Renal cortex interstitium (tissue), 11 donors: ENCODE measurements around the gene CIITA. TPM values are rescaled to one million over a fixed set of nuclear protein-coding genes. Genes with fewer than 3 reads are reported as not detected.
"Not testable (repeated sequence)": the region's sequence is repeated elsewhere in the genome, so short reads cannot be mapped to it uniquely, and the experiment has no call there.

Source experiments
- DNase-seq, 11 donors: peaks; one replicate each; pipeline ENCODE4 v3.0.0-alpha.2; 2013; ENCODE audit warnings: low read depth in 9 of 11, low spot score in 4 of 11; ENCODE audit errors: extremely low read depth in 1 of 11
- polyA plus RNA-seq, 3 donors: library from polyadenylated mRNA; unstranded; fragments of 120-200 nt; gene quantifications; one replicate each; pipeline ENCODE4 v1.2.1, GENCODE V29; 2013; ENCODE audit not compliant: insufficient read length in 3 of 3

The CIITA gene
- polyA plus RNA-seq, 3 donors: 4.8 to 10.7 (median 5.0) TPM

GRCh38 chr16:10965440-10966061 lies 88.5 kb downstream of the CIITA start:
- DNase-seq: no peak

- no peak for DNase-seq
Observed at GRCh38 chr16:10966129-10966528, 89.1 kb downstream of the CIITA start.

DNA sequence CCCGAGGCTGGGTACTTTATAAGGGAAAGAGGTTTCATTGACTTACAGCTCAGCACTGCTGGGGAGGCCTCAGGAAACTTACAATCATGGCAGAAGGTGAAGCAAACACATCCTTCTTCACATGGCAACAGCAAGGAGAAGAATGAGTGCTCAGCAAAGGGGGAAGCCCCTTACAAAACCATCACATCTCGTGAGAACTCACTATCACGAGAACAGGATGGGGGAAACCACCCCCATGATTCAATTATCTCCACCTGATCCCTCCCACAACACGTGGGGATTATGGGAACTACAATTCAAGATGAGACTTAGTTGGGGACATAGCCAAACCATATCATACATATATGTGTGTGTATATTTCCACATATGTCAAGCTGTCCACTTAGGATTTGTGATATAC lies 89.6 kb downstream of the CIITA start:
- DNase-seq: not testable (repeated sequence)

DNA sequence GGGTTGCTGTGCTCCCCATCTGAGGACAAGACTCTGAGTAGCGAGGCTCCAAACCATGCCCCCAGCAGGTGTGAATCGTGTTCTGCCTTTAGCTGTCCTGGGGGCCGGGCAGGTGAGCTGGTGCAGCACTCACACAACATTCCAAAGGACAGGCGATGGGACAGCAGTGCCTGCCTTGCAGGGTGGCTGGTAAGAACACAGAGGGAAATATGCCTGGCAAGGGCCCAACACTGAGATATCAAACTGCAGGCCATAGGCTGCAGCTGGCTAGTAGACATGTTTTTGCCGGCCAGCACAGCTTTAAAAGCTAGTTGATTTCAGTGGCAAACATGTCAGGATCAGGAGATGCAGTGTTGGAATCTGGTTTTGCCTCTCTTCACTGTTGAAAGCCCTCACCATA lies 91.0 kb downstream of the CIITA start:
- DNase-seq: no peak

- DNase-seq: no peak
Observed at GRCh38 chr16:10968498-10968897, 91.5 kb downstream of the CIITA start.

DNA sequence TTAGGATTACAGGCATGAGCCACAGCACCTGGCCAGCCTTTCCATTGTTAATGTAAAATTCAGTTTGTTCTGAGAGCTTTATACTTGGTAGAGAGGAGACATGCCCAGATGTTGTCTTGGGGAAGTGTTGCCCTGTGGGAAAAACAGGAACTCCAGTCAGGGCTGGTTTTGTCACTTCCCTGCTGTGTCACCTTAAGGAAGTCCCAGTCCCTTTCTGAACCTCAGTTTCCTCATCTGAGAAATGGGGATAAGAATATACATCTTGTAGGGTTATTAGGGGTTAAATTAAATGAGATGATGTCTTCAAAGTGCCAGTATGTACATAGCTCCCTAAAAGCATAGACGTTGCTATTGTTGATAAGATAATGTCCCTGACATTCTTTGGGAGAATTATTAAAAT lies 92.6 kb downstream of the CIITA start:
- DNase-seq: no peak

- no peak for DNase-seq
Observed at GRCh38 chr16:10970065-10970464, 93.1 kb downstream of the CIITA start.

- peak; percentile 51 to 84 (median 72) for DNase-seq
Observed at GRCh38 chr16:10971560-10971961, 94.6 kb downstream of the CIITA start.

GRCh38 chr16:10972108-10972818 lies 95.3 kb downstream of the CIITA start:
- no peak for DNase-seq

- DNase-seq: no peak
Observed at GRCh38 chr16:10972819-10973464, 95.9 kb downstream of the CIITA start.

DNA sequence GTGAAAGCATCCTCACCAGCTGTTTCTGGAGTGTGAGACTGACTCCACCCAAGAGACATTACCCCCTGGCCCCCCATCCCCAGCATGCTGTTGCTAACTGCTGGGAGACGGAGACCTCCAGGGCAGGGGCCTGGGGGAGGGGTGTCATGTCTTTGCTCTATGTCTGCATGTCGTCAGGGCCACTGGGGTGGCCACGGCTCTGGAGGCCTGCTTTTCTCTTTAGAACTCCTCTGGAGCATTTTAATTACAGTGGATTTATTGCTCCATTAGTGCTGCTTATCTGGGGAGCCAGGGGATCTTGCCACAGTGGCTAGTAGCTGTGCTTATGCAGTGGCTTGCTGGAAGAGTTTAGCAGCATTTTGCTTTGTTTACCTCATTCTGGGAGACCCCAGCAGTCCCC lies 99.6 kb downstream of the CIITA start:
- peak in 9 of 11 donors; percentile 53 to 72 (median 66) for DNase-seq

GRCh38 chr16:10978124-10978523 lies 101.1 kb downstream of the CIITA start:
- DNase-seq: no peak

DNA sequence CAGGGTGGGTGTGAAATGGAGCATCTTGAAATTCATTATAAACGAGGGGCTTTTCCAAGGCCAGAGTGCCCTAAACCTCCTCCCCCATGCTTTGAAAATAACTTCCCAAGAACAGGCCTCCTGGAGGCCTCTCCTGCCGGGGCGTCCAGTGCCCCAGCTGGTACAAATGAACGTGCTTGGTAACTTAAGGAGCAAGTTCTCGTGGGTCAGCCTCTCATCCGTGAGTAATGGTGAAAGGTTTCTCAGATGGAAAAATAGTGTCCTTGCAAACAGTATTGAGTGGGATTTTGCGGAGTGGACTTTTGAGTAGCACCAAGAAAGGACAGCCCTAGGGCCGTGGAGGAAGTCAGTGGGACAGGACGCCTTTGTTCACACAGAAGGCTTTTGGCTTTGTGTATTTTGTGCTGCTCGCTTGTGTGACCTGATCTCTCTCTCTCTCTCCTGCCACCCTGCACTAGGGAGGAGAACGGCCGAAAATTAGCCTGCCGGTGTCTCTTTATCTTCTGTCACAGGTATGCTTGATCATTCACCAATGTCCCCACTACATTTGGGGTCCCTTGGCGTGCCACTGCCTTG lies 102.0 kb downstream of the CIITA start:
- no peak for DNase-seq

DNA sequence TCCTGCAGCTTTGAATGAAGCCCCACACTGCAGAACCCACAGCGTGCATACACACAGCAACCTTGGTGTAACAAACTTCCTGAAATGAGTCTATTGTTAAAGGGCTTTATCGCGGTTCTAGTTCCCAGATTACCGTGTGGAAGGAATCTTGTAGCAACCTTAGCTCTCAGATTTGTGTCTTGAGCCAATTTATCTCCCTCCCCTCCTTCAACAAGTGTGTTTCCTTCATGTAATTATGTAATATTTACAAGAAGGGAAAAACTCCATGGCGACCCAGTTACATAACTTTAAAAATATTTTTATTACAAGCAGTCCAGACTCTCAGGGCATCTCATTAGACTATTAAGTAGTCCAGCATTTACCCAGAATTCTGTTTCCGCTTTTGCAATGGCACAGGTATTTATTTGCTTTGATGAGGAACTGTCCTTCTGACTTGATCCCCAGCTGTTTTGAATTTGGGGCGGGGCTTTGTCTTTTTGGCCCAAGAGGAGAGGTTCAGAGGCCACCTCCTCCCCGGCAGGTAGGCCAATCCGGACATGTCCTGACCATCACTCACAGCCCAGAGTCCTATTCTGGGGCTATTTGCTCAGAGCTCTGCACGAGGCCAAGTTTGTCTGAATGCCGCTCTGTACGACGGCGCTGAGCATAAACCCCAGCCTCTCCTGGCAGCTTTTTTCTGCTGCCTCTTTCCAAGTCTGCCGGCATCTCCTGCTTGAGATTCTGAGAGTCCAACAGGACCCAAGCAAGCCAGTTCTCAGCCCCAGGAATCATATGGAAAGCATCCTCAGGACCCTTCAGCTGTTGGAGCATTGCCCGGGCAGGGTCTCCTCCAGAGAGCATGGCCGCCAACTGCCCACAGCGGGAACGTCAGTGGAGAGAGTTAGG lies 103.0 kb downstream of the CIITA start:
- DNase-seq: no peak

DNA sequence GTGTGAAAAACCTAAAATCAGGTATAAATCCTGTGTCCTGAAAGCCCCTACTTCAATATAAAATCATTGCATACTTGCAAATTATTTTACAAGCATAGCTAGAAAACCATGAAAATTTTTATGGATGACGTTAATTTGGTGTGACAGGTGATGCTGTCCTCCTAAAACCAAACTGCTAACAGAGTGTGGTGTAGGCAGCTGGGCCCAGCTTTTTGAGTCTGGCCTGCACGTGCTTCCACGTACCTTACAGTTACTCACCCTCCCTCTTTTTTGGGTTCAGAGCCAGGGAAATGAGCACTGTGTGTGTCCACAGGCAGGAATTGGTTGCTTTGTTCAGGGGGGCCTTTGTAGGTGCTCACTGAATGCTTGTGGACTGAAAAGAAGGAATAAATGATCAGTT lies 103.8 kb downstream of the CIITA start:
- DNase-seq: no peak

DNA sequence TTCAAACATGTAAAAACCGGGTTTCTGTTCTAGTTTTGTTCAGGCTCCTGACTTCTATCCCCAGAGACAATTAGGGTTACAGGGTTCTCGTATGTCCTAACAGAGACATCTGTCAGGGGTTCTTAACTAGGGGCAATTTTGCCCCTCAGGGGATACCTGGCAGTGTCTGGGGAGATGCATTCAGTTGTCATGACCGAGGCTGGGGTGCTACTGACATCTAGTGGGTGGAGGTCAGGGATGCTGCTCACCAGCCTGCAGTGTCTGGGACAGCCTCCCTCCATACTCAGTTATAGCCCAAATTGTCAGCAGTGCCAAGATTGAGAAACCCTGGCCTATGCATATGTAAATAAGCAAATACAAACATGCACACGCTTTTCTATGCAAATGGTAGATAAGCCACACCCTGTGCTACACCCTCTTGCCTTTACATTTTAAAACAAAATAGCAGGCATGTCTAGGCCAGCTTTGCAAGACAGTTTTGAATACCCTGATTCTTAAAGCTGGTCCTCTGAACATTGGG lies 104.8 kb downstream of the CIITA start:
- no peak for DNase-seq

DNA sequence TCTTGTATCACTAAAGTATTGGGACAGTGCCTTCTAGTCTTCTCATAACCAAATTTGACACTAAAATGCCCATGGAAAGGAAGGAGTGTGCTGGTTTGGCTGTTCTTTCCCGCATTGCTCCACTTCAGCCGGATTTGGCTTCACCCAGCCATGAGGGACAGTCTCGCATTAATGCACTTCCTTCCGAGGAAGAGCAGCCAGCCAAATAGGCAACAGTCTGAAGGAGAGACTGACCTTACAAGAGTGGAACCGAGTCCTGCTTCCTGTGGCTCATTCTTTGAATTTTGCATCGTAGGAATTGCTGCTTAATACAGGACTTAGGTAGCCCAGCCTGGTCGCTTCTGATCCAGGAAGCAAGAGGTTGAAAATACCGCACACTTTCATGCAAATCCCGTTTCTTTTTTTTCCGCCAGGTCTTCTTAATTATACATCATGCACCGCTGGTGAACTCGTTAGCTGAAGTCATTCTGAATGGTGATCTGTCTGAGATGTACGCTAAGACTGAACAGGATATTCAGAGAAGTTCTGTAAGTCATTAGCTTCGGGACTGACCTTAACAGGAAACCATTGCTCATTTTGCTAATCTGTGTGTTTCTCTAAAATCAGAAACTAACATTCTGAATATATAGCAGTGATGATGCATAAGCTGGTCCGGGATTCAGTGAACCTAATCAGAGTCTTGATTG lies 105.6 kb downstream of the CIITA start:
- DNase-seq: no peak

DNA sequence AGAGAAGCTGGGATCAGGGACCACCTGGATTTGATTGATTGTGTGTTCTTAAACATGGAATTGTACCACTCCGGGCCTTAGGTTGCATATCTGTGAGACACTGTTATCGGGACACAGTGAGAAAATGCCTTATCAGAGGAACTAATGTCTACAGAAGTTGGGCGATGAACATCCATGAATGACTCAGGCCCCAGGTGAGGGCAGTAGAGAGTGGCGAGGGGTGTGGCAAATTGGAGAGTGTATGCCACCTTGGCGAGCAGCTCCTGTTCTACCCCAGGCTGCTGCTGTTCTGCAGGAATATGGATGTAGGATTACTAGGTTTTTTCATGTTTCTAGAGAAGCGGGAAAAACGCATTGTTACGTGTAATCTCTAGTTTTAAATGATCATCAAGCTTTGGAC lies 106.2 kb downstream of the CIITA start:
- DNase-seq: no peak
